WERI-Rb-1 (cell line): ENCODE measurements around the gene MTUS2.

Experiments used
- DNase-seq: peaks from one replicate; pipeline ENCODE4 v3.0.0-alpha.2; 2020
- H3K27ac ChIP-seq: fragments of 250-450 bp; sonication (Bioruptor Pico); 2 replicates; pipeline ENCODE4 v1.5.1; 2020; ENCODE audit warnings: mild to moderate bottlenecking, moderate library complexity
- H3K27me3 ChIP-seq: fragments of 250-450 bp; sonication (Bioruptor Pico); 2 replicates; pipeline ENCODE4 v1.5.1; 2021; ENCODE audit warnings: mild to moderate bottlenecking, low read depth, moderate library complexity; ENCODE audit not compliant: insufficient read depth, severe bottlenecking
- H3K36me3 ChIP-seq: fragments of 250-450 bp; sonication (Bioruptor Pico); 2 replicates; pipeline ENCODE4 v1.5.1; 2020; ENCODE audit warnings: mild to moderate bottlenecking, moderate library complexity
- H3K4me3 ChIP-seq: 2 replicates; pipeline ENCODE4 v1.5.1; 2011; ENCODE audit warnings: low read depth, mild to moderate bottlenecking, control low read depth, low read length
- H3K9me3 ChIP-seq: fragments of 250-450 bp; sonication (Bioruptor Pico); 2 replicates; pipeline ENCODE4 v1.5.1; 2021; ENCODE audit warnings: mild to moderate bottlenecking, moderate library complexity; ENCODE audit not compliant: severe bottlenecking
- CTCF ChIP-seq: IDR thresholded peaks from 2 replicates; pipeline ENCODE4 v1.5.1; 2011; ENCODE audit warnings: low read depth, mild to moderate bottlenecking, control low read depth, inconsistent platforms, low read length

The MTUS2 gene

DNA sequence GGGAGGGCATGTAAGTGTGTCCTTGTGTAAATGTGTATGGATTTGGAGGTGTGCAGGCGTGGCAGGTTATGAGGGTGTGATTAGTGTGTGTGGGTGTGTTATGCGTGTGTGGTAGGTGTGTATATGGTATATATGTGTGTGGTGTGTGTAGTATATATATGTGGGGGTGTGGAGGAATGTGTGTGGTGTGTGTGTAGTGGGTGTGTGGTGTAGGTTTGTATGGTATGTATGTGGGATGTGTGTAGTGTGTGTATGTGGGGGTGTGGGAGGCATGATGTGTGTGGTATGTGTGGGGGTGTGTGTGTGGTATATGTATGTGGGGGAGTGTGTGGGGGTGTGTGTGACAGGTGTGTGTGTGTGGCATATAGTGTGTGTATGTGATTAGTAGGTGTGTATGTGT lies 671.1 kb downstream of the MTUS2 start:
- no peak overlapping the region for H3K4me3 ChIP-seq
- H3K9me3 ChIP-seq: no peaks in the 10 kb centered on the region
- H3K27ac ChIP-seq: no peak overlapping the region
- H3K27me3 ChIP-seq: no peaks in the 10 kb centered on the region
- DNase-seq: no peak
- no peak for TF ChIP-seq CTCF
- no peaks in the 10 kb centered on the region for H3K36me3 ChIP-seq

GRCh38 chr13:29493796-29494195 lies 673.7 kb downstream of the MTUS2 start:
- Histone ChIP-seq H3K27ac (no peak overlapping the region), H3K4me3 (no peak overlapping the region)
- no peak for TF ChIP-seq CTCF

DNA sequence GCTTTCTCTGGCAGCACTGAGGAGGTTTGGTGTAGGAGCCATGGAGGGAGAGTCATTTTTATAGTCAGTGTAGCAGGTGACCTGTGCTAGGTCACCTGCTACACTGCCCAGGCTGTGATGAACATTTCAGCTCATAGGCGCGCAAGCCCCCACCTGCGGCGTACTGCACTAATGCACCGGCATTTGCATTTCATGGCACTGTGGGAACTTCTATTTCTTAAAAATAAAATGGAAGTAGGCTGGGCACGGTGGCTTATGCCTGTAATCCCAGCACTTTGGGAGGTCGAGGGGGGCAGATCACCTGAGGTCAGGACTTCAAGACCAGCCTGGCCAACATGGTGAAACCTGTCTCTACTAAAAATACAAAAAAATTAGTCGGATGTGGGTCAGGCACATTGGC lies 674.4 kb downstream of the MTUS2 start:
- no peak for DNase-seq
- TF ChIP-seq CTCF: no peak
- Histone ChIP-seq H3K9me3 (no peaks in the 10 kb centered on the region), H3K36me3 (no peaks in the 10 kb centered on the region), H3K4me3 (no peak overlapping the region), H3K27ac (no peak overlapping the region), H3K27me3 (no peaks in the 10 kb centered on the region)

More at GRCh38 chr13:29493796-29494195, 673.7 kb downstream of the MTUS2 start:
- no peaks in the 10 kb centered on the region for H3K36me3 ChIP-seq
- H3K27me3 ChIP-seq: no peaks in the 10 kb centered on the region
- DNase-seq: no peak
- H3K9me3 ChIP-seq: no peaks in the 10 kb centered on the region

- Histone ChIP-seq H3K27ac (no peak overlapping the region), H3K4me3 (no peak overlapping the region), H3K27me3 (no peaks in the 10 kb centered on the region), H3K9me3 (no peaks in the 10 kb centered on the region), H3K36me3 (no peaks in the 10 kb centered on the region)
- no peak for DNase-seq
- no peak for TF ChIP-seq CTCF
Measured at GRCh38 chr13:29496241-29496712, 676.1 kb downstream of the MTUS2 start.

DNA sequence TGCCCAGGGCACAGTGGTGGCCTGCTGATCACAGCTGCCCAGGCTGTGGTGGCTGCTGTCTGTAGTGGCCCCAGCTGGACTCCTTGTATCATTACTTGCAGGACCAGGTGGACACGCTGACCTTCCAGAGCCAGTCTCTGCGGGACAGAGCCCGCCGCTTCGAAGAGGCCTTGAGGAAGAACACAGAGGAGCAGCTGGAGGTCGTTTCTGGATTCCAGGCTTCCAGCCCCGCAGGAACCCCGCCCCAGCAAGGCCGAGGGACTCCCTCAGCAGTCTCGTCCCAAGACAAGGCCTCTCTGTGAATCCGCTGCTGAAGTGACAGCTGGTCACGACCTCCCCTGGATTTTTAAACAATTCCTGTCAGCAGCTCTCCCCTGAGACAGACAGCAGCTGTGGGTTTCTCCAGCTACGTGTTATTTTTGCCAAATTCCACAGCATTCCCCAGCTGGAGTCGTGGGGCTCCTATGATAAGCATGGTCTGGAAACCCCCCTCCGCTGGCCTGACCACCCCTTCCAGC lies 677.1 kb downstream of the MTUS2 start:
- no peak overlapping the region for H3K4me3 ChIP-seq
- no peaks in the 10 kb centered on the region for H3K27me3 ChIP-seq
- no peaks in the 10 kb centered on the region for H3K9me3 ChIP-seq
- TF ChIP-seq CTCF: no peak
- no peak for DNase-seq
- no peak overlapping the region for H3K27ac ChIP-seq
- no peaks in the 10 kb centered on the region for H3K36me3 ChIP-seq

- Histone ChIP-seq H3K27ac (no peak overlapping the region), H3K4me3 (no peak overlapping the region), H3K36me3 (no peaks in the 10 kb centered on the region), H3K9me3 (no peaks in the 10 kb centered on the region), H3K27me3 (no peaks in the 10 kb centered on the region)
- no peak for TF ChIP-seq CTCF
- DNase-seq: no peak
Measured at GRCh38 chr13:29498426-29499040, 678.4 kb downstream of the MTUS2 start.
